HK-2 (cell line): ENCODE results near the gene RNF113B.

ENCODE experiments used
- DNase-seq: peaks from one replicate; pipeline ENCODE4 v3.0.0-alpha.2; 2018; ENCODE audit not compliant: unreplicated experiment

Gene RNF113B

DNA sequence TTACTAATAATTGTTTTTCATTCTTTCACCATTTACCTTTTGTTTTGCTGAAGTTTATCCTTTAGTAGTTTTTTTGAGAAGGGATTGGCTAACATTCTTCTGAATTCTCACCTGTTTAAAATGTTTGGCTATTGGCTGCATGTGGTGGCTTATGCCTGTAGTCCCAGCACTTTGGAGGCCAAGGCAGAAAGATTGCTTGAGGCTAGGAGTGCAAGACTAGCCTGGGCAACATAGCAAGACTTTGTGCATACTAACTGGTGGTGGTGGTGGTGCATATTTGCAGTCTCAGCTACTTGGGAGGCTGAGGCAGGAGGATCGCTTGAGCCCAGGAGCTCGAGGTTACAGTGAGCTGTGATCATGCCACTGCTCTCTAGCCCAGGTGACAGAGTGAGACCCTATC lies 27.5 kb upstream of the RNF113B start:
- DNase-seq: no peak

DNA sequence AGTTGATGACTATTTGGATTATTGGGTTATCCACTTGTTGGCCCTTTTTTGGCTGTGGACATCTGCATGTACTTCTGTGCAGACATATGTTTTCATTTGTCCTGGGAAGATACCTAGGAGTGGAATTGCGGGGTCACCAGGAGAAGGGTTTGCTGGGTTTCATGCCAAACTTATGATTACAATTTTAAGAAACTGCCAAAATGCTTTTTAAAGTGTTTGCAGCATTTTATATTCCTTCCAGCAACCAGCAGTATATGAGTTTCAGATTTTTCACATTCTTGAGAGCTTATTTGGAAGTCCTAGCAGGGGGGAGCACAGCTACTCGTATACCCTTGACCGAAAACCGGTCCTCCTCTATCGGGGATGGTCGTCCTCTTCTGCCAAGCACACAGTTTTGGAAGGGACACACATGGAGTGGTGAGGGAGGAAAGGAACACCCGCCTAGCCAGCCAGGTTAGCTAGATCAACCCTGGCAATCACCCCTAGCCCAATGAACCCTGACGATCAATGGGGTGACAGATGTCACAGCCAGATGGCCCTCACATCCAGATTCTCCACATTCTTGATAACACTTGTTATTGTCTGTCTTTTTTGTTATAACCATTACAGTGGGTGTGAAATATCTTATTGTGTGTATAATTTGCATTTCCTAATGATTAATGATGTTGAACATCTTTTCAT lies 26.7 kb upstream of the RNF113B start:
- no peak for DNase-seq

DNA sequence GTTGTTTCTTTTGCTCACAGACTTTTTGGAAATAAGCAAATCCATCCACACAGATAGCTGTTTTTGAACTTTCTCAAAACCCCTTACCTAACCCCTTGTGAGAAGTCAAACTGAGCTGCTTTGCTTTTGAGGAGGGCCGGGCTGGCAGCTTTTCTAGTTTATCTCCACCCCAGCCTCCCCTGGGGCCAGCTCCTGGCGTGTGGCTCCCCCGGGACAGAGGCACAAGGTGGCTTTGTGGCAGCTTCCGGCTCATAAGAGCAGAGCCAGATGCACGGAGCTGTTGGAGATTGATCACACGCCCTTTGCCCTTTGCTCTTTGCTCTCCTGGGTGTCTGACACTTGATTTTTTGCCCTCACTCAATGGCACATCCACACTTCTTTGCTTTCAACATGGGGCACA lies 24.9 kb upstream of the RNF113B start:
- no peak for DNase-seq

DNA sequence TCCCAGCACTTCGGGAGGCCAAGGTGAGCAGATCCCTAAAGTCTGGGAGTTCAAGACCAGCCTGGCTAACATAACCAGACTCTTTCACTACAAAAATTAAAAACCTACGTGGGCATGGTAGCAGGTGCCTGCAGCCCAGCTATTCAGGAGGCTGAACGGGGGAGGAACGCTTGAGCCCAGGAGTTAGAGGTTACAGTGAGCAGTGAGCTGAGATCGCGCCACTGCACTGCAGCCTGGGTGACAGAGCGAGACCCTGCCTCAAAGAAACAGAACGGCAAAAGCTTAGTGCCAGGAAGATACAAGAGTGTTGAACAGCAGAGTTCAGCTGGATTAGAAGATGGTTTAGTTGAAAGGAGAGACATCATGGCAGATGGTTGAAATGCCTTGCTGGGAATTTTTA lies 24.1 kb upstream of the RNF113B start:
- no peak for DNase-seq

DNA sequence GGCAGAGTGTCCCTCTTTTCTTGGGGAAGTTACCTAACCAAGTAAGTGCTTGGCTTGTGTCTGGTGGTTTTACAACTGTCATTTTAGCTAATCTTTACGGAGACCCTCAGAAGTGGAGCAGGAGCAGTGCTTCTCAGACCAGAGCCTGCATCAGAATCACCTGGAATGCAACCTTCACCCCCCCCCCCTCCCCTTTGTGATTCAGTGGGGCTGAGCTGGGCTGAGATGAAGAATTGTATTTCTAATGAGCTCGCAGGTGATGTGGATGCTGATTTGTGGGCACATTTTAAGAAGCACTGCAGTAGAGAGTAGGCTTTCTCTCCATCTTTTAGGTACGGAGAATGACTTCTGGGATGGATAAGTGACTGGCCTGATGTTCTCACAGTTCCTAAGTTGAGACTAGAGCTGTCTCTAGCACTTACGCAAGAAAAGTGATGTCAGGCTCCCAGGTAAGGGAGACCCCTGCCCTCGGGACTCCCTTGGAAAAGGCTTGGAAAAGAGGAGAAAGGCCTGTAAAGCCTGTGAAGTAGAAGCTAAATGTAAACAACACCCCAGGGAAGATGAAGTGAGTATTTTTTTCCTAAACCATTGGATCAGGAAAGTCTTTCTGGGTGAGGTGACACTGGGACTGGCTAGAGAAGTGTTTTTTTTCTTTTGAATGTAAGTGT lies 23.3 kb upstream of the RNF113B start:
- DNase-seq: no peak

DNA sequence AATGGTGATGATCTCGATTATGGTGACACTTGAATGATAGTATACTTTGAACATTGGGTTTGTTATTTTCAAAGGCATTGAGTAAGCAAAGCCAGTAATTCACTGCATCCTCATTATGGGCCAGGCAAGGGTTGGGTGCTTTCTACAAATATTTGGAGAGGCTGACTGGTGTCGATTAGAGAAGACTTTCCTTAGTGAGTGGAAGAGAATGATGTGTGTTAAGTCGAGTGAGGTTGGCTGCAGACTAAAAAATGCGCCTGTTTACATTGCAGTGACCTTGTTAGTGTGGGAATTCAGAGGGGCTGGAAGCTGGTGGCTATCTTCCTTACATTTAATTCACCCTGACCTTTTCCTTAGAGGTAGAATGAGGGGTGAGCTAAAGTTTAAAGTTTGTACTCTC lies 22.4 kb upstream of the RNF113B start:
- no peak for DNase-seq

DNA sequence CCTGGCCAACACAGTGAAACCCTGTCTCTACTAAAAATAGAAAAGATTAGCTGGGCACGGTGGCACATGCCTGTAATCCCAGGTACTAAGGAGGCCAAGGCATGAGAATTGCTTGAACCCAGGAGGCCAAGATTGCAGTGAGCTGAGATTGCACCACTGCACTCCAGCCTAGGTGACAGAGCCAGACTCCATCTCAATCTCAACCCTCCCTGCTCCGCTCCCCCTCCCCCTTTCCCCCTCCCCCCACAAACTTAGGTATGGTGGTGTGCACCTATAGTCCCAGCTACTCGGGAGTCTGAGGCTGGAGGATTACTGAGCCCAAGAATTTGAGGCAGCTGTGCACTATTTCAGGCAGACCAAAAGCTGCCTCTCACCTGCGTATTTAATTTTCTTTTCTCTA lies 21.6 kb upstream of the RNF113B start:
- DNase-seq: no peak

DNA sequence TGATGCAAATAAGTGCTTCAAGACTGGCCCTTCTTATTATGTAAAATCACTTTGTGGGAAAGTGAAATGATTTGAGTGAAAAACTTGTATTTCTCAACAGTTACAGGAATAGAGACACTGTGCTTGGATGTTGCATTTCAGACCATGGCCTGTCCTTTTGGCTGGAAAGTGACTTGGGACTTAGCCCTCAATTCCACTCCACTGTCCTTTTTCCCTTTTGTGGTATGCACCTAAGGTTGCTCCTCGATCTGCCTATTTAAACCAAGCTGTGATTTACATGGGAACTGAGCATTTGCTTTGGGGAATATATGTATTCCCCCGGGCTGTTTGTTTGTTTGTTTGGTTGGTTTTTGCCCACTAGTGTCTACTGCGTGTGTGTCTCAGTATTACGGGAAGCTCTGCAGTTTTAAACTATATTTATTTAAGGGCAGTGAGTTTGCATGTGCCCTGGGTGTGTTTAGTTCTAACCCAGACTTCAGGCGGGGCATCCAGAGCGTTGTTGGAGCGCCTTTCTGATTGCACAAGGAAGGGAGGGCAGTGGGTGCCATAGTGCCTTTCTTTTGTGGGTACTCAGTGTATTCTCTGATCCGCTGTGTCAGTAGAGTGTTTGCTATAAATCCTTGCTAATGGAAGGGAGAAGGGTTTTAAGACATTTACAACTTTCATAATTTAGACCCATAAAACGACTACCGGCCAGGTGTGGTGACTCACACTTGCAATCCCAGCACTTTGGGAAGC lies 18.2 kb upstream of the RNF113B start:
- no peak for DNase-seq

DNA sequence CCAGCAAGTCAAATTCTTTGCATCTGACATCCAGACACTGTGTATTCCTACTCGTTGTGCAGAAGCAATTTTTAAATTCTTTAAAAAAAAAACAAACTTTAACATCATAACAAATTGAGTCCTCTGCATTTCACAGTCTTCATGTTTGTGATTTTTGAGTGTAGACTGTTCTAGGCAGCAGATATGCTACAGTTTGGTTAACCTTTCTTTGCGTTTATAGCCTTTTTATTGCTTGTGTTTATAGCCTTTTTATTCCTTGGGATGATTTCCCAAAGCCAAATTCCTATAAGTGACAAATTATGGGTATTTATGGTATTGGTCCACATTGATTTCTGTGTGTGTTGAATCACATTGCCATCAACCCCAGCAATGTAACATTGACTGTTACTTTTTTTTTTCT lies 14.9 kb upstream of the RNF113B start:
- no peak for DNase-seq

DNA sequence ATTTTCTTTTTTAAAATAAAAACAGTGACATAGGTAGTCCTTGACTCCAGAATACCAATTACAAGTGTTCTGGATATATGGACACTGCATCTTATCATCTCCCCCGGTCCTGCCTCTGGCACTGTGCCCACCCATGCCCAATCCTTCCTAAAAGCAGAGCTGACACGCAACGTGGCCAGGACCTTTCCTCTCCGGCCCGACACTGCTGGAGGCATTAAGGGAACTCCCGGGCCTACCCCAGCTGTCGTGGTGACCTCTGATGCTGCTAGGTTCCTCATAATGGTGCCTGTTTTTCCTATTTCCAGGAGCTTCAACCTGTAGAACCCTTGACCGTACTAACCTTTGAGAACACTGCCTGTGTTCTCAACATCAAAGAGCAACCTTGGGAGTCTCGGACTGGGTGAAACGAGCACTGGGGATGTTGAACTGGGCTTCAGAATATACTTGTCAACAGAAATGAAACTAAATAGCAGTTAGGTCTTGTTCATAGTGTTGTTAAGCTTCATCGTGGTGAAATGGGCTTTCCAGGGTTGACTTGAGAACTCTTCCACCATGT lies 13.9 kb upstream of the RNF113B start:
- no peak for DNase-seq

DNA sequence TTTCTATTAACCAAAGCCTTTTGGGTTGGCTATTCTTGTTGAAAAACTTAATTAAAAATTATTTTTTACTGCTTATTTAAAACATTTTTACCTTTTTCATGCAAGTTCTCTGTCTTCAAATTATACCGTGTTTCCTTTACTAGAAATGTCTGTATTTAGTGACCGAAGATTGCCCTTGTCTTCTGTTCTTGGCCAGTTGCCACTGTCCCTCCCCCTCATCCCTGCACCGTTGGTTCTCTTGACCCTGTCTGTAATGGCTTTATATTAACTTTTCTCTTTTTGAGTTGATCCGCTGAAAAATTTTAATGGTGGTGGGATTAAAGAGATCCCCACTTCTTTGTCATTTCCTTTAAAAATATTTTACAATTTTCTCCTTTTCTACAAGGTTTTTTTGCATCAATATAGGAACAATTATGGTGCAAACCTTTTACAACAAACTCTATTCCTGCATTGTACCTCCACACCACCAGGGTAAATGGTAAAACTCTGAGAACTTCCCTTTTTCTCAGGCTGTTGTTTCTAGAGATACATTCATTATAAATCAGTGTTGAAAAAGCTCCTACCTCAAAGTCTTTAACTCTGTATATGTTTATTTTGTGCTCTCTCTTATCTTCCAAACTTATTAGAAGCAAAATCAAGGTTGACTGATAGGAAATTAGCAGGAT lies 12.9 kb upstream of the RNF113B start:
- DNase-seq: no peak

DNA sequence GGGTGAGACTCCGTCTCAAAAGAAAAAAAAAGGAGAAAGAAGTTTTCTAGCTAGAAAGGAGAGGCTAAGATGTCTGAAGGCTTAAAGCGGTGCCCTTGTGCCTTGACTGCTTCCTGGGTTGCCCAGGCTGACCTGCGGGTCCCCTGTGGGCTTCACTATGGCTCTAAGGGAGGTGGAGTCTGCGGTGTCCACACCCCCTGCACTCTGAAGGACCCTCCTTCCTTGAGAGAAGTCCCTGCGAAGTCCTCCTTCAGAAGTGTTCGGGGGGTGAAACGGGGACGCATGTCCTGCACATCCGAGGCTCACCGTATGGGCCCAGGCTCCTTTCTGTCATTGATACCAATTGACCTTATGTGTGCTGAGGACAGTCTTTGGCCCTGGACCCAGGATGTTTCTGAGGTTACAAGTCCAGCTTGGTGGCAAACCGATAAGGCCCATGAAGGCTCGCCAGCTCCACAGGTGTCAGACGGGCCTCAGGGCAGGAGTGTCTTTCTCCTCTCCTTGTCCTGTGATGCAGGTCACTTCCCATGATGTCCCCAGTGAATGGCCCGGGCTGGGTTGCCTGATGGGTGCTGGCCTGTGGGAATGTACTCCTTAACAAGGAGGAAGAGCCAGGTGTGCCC lies 11.6 kb upstream of the RNF113B start:
- no peak for DNase-seq

DNA sequence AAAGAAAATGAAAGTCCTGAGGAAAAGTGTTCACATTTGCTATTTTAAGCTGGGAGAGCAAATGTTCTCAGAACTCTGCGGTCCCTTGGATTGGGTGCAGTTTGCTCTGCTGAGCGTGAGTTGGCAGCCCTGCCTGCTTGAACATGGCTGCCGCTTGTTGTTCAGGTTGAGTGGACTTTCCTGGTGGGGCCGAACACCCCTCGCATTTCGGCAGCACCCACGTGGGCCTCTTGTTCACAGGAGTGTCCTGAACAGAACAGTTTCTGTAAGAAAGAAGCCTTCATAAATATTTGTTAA lies 10.8 kb upstream of the RNF113B start:
- no peak for DNase-seq

DNA sequence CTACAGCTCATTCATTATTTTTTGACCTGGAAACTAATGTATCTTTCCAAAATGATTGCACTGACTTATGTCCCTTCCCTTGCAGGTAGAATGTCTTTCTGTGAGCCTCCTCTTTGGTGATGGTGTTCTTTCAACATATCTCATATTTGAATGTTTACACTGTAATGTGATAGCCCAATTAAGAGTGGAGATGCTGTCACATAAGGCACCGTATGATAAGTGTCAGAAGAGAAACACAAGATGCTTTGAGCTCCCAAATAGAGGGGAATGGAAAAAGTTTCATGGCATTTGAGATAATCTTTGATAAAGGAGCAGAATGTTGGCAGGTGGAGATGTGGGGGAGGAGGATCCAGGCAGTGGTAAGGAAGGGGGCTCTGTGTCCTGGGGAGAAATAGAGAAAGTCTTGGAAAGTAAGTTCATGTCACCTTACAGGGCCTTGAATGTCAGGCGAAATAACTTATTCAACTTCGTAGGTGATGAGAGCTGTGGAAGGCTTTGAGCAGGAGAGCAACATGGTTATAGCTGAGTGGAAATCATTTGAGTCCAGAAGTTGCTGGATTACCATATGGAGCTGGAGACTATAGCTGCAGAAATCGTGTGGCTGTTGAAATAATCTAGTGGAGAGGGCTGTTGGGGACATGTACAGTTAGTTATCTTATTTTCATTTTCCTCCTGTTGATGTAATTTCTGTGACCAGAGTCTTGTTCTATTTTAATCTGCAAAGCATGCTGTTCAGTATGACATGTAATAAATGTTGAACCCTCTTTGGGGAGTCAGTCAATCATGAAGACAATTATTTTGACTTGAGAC lies 10.3 kb upstream of the RNF113B start:
- no peak for DNase-seq

DNA sequence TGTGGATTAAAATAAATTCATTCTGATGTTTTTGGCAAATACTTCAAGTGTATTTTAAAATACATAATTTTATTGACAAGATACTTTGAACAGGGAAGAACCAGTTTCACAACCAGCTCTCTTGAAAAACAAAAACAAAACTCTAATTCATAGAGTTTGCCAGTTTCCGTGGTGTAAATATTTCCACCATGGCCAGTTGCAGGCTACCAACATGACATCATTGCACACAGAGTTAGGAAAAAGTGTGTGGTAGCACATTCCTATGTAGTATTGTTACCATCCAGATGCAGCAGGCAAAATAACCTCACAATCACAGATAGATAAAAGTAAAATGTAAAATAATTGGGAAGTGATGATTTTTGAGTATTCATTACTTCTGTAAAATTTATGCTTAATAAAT lies 7.7 kb upstream of the RNF113B start:
- no peak for DNase-seq

DNA sequence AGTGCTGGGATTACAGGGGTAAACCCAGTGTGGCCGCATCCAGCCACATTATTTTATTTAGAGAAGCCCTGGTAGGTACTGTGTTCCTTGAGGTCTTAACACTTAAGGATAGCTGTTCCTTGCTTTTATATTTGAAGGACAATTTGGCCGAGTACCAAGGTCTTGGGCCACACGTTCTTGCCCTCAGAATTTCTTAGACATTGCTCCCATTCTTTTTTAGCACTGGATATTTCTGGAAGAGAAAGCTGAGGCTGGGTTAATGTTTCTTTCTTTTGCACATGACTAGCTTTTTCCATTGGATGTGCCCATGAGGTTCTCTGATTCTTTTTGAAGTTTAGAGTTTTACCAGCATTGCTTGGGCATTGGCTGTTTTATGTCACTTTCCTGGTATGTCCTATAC lies 5.5 kb upstream of the RNF113B start:
- DNase-seq: no peak

DNA sequence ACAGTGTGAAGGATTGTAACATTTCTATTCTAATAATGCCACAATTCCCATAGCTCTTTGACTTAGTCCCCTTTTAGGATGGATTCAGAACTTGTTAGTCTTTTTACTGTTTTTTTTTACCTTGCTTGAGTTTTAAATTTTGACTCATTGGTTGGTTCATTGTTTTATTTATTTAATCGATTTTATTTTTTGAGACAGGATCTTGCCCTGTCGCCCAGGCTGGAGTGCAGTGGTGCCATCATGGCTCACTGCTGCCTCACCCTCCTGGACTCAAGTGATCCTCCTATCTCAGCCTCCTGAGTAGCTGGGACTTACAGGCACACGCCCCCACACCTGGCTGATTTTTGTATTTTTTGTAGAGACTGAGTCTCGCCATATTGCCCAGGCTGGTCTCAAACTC lies 5.1 kb upstream of the RNF113B start:
- no peak for DNase-seq

DNA sequence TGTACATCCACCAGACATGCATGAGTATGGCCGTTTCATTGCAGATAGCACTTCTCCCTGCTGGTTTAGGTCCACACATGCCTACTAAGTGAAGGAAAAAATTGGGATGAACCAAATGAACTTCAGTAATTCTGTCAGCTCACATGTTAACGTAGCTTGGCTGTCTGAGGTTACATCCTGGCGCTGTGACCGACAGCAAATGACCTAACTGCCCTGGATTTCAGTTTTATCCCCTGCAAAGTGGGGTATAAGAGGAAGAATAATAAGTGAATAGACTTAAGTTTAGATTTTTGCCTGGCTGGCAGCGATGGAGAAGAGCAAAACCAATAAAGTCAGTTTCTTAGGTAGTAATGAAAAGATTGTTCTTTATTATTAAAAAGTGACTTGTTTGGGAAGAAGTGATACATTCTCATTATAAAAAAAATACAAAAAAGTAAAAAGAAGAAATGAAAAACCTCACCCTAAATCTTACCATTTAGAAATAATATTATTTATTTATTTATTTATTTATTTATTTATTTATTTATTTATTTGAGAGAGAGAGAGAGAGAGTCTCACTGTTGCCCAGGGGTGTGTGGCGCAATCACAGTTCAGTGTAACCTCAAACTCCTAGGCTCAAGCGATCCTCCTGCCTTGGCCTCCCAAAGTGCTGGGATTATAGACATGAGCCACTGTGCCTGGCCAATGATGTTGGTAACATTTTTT lies 4.2 kb upstream of the RNF113B start:
- no peak for DNase-seq

DNA sequence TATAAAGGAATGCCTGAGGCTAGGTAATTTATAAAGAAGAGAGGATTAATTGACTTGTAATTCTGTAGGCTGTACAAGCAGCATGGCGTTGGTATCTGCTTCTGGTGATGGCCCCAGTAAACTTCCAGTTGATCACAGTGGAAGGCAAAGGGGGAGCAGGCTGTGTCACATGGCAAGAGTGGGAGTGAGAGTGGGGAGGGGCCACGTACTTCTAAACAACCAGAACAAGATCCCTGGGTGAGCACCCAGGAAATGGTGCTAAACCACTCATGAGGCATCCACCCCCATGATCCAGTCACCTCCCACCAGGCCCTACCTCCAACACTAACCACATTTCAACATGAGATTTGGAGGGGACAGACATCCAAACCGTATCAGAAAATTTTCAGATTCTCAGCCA lies 3.0 kb upstream of the RNF113B start:
- no peak for DNase-seq

DNA sequence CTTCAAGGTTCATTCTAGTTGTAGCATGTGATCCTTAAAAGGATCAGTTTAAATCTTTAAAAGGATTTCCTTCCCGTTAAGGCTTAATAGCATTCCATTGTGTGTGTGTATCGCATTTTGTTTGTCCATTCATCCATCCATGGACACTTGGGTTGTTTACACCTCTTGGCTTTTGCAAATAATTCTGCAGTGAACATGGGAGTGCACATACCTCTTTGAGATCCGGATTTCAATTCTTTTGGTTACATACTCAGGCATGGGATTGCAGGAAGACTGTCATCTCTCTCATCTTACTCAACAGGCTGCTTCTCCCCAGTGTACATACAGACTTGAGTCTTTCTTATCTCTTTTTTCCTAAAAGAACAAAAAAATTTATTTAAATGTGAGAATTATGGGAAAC lies 1.2 kb downstream of the RNF113B start:
- DNase-seq: no peak

DNA sequence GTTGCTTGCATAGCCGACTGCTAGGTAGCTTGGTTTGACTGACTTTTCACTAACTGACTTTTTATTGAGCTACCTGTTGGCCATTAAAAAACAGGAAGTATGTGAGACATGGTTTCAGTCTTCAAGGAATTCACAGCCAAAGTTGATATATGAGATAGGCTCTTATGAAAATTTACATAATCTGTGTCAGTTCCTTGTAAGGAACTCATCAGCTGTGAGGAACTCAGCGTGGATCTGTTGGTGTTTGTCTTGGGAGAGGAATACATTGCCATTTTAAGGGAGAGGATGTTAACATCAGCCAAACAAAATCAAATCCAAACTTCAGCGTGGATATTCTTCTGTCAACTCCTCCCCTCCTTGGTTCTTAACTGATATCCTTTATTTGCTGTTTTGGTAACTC lies 2.0 kb downstream of the RNF113B start:
- DNase-seq: no peak
